ENCODE measurements around the gene INPP5A.

Gene INPP5A

DNA sequence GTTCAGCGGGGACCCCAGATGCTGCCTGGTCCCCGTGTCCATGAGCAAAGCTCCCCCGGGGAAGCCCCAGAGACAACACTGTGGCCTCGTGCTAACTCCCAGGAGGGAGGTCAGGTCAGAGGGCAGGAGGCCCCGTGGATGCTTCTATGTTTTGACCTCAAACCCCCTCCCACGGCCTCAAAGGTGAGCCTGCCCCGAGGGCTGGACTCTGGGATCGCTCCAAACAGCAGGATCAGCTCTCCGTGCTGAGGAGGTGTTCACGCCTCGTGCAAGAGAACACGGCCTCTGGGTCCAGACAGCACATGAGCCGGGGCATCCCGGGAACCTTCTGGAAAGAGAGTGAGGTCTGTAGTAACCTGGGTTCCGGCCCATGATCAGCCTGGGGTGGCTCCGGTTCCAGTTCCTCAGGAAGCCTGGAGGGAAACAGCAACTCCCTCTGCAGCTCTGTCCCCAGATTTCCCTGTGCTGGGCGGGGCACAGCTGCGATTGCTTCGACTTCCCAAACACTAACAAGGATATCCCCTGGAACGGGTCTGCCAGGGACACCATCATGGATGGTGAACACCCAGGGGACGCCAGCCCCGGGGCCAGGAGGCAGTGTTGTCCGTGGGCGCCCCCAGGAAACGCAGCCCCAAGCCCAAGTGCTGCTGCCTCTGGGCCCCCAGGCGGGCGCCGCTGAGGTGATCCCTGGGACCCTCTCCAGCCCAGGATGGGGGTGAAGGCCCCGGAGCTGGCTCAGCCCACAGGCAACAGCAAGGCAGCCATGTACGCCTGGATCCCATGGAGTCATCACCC, 18.0 kb upstream of the INPP5A start:
- DNase-seq: no peak

DNA sequence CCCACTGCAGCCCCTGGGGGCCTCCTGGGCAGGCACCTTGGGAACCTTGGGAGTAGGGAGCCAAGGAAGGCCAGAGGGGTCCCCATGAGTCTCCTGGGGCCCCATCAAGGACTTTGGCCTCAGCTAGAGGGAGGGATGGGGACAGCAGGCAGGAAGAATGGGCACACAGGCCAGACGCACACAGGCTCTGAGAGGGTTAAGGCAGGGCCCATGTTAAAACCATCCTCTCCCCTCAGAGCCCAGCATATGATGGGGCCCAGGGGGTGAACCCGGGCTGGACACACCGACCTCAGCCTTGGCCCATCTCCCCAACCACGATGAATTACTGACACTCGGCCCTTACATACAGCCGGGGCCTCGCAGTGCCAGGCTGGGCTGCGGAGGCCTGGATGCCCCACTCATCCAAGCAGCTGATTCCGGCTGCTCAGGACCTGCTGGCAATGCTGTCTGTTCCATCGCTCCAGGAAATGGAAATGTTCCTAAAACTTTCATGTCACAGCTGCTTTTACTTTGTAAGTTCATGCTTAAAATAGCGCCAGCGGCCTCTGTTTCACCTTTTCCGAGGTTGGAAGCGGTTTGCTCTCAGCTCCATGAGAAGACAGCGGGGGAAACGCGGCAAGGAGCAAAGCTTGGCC, 17.3 kb upstream of the INPP5A start:
- DNase-seq: no peak

DNA sequence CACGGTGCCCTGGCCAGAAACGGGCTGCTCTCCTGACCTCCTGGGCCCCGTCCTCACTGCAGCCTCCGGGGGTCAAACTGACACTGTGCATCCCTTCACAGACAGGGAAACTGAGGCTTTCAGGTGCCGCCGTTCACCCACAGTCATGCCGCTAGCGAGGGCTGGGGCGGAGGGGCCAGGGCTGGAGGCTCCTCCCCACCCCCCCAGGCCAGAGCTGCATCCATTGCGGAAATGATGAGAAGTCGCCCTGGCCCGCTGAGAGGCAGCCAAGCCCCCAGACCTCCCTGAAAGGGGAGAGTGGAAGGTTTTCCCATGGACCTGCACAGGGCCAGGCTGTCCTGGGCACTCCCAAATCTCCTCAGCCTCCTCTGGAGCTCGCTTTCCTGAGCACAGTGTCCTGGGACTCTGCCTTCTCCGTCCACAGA, 16.5 kb upstream of the INPP5A start:
- DNase-seq: no peak

DNA sequence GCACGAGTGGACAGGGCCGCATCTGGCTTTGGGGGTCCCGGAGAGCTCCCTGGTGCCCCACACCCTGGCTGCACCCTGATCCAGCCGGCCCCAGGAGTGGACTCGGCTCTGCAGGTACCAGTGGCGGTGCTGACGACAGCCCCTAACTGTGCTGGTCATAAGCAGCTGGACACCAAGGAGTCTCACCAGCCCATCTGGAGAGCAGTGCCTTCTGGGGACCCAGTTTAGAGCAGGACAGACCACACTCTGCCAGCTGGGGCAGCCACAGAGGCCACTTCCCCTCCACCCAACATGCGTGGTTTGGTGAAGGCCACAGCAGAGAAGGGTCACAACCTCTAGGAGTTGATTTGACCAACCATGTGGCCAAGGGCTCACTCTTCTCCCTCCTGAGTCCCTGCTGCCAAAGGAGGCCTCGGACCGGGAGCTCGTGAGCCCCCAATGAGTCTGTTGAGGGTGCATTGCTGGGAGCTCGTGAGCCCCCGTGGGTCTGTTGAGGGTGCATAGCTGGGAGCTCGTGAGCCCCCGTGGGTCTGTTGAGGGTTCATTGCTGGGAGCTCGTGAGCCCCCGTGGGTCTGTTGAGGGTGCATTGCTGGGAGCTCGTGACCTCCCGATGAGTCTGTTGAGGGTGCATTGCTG, 16.0 kb upstream of the INPP5A start:
- no peak for DNase-seq

DNA sequence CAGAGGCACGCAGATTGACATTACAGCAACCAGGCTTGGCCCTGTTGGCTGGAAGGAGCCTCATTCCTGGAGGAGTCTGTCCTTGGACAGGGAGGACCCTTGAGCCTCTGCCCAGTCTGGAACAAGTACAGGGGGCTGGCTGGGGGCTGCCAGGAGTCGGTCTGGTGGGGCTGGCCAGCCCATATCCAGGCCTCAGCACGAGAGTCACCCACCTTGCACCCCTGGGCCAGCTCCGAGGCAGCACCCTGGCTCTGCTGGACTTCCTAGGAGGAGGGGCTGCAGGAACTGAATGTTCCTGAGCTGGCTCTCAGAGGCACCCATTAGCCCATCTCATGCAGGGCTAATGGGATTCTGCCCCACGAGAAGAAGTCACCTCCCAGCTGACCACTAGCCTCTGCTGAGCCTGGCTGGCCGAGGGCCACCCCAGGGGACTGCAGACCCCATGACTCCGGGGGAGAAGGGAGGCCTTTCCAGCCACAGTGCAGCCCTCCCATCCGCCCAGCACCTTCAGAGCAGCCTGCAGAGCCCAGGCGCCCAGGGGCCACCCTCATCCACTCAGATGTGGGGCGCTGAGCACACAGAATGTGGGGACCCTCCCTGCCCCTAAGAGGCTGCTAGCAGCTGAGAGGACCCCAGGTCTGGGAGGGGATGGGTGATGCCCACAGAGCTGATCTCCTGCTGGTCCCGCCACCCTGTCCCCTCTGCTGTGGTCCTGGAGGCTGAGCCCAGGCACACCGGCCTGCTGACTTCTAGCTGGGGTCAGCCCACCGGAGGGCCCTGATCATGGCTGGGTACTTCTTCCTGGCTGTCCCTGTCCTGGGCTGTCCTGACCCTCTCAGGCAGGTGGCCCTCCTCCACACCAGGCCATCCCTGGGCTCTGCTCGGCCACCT, 14.8 kb upstream of the INPP5A start:
- no peak for DNase-seq

DNA sequence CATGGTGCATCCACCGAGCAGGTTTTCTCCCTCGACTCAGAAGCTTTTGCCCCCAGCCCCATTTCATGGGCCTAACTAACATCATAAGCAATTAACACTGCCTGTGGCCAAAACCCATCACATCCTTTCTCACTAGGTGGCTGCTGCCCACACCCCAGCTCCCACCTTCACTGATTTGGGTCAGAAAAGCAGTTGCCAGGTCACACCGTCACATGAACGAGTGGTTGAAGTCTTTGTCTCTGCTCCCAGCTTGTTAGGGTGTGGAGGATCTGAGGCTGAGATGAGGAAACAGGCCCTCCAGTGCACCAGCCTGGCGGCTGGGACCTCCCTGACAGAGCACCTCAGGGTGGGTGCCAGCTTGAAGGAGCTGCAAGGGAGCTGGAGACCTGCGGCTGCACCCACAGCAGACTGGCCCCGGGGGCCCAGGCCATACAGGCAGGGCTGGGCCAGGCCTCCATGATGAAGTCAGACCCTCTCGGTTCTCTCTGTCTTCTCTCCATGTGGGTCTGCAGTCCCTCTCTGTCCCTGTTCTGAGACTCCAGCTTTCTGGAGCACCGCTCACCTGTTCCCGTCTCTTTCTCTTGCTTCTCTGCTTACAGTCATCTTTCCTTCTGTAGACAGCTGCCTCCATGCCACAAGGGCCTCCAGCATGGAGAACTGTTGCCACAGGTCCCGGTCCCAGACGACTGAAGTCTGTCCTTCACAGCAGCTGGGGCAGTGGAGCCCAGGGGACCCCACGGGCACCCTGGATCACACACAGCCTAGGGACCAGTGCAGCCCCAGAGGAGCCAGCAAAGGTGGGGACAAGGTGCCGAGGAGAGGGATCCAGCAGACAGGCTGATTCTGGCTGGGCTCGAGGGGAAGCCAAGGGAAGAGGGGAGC, 13.8 kb upstream of the INPP5A start:
- no peak for DNase-seq

DNA sequence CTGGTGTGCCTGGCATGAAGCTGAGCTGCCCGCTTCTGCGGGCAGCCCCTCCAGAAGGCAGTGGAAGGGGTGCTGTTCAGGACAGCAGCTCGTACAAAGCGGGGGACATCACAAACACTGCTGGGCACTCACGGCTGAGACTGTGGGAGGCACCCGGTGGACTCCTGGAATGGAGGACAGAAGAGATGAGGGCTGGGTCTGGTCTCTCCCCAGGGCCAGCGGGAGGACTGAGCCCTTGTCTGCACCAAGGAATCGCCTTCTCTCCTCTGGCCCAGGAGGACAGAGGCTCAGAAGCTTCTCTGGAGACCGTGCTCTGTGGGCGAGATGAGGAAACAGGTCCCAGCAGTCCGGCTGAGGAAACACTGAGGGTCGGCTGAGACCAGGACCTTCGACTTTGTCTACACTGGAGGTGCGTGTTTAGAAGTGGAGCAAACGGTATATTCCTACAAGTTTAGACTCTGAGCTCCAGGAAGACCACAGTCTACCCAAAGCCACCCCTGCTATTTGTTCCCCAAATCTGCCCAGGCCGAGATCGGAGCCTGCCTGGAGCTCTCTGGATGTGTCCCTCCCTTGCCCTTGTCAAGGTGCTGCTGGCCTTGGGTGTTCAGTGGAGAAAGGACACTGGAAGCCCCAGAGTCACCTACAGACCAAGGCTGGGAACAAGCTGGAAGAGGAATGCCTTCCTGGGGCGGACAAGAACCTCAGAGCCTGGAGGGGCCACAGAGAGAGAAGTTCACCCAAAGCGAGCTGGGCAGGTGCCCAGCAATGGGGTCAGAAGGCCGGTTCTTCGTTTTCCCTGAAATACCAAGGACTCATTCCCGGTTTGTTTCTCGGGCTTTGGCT, 12.9 kb upstream of the INPP5A start:
- no peak for DNase-seq

- no peak for DNase-seq
Observed at GRCh38 chr10:132526676-132527075, 10.9 kb upstream of the INPP5A start.

- no peak for DNase-seq
Observed at GRCh38 chr10:132527339-132528063, 10.1 kb upstream of the INPP5A start.

- DNase-seq: no peak
Observed at GRCh38 chr10:132528064-132528691, 9.4 kb upstream of the INPP5A start.

DNA sequence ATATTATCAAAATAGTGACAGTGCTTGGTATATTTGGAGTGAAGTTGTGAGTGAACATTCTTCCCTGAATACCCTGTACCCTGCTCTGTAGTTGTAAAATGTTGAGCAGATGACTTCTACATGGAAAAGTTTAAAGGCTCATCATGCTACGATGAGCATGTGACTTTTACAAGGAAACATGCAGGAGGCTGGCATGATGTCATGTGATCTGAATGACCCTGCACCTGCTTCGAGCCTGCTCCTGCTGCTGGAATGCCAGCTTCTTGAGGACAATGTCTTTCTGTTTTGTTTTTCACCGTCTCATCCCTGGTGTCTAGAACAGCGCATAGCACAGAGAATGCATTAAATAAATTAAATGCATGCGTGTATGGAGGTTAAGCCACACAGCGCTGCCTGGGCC, 5.4 kb upstream of the INPP5A start:
- DNase-seq: no peak

DNA sequence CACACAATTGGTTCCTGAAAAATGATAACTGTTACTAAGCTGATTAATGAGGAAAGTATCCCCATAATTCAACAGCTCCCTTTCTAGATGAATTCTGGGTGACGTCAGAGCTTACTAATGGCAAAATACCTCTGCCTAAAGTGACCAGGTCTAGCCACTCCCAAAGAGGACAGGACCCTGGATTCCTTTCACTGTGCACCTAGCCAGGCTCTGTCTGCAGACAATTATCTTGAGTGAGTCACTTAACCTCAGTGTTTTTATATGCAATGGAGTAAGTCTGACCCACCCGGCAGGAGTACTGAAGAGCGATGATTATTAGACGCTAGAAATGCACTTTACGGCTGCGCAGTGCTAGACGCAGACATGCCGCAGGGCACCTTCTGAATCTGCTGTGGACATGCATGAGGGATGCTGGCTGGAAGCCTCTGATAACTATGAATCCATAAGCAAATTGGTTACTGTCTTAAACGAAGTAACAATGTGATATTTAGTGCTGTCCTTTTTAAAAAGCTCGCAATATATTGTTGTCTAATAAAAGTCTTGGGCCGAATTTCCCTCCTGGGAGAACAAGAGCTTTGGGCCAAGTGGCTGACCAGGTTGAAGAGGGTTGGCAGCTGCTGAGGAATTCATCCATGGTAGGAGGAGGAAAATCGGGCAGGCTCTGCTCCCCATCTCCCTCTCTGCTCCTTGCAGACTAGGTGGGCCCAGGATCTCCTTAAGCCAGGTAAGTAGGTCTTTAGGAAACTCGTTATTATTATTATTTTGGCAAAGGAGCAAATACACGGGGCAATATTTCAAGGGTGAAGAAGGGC, 4.6 kb upstream of the INPP5A start:
- no peak for DNase-seq

GRCh38 chr10:132533571-132534260, 3.9 kb upstream of the INPP5A start:
- no peak for DNase-seq

GRCh38 chr10:132534391-132535064, 3.1 kb upstream of the INPP5A start:
- no peak for DNase-seq

DNA sequence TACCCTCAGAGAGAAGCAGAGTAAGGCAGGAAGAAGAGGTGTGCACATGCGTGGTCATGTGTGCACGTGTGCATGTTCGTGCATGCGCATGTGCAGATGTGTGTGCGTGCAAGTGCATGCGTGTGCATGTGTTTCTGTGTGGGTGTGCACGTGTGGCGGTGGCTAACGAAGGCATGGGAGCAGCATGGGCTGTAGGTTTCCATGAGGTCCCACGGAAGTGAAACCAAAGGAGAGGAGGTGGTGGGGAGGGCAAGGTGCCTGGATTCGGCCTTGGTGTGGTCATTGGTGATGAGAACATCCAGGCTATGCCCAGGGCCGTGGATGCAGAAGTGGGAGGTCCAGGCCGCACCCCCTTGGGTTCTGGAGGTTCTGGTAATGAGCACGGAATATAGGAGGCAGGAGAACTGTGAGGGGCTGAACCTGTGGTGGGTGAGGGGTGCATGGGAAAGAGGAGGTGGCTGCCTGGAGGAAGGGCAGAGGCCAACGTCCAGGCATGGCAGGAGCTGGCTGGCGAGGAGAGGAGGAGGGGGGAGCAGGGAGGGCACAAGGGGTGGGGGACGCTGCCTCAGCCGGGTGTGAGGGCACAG, 2.4 kb upstream of the INPP5A start:
- no peak for DNase-seq

DNA sequence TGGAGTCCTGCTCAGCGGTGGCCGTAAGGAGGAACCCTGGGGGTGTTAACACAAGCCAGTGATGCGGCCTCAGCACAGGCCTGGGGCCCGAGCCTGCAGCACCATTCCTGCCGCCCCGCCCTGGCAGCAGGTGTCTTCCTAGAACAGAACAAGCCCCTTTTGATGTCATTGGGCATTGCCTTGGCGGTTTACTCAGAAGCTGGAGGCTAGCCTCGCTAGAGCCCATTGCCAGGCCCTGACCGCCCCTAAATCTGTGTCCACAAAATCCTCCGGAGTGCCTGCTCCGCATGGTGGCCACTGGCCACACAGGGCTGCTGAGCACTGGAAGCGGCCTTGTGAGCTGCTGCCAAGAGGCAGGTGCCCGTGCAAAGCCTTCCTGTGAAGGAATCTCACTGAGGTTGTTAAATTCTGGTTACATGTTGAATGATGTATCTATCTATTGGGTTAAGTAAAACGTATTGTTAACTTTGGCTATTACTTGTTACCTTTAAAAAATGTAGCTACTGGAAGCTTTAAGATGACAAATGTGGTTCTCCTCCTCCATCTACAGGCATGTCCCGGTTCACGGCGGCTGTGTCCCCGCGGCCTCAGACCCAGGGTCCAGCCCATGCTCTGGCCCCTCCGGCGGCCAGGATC, 1.2 kb upstream of the INPP5A start:
- no peak for DNase-seq

All from NCI-H446 (cell line).